ENCODE data around the gene LRTM2. TPM values are rescaled to one million over a fixed set of nuclear protein-coding genes. Genes with fewer than 3 reads are reported as not detected.

LRTM2 gene
- total RNA-seq, 1 donor from 2014 or later = not detected

DNA sequence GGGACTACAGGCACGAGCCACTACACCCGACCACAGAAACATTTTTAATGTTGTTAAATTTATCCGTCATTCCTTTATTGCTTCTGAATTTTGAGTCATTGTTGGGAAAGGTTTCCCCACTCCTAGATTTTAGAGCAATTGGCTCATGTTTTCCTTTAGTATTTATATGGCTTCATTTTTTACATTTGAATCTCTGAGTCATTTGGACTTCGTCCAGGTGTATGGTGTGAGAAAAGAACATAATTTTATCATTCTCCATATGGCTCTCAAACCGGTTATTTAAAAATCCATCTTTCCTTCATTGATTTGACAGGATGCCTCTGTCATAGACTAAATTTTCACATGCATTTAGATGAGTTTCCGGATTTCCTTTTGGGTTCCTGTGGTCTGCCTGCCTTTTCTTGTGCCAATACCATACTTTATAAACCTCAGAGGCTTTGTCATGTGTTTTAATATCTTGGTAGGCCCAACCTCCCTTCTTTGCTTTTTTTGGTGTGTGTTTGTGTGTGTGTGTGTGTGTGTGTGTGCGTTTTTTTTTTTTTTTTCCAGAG, 30.9 kb downstream of the LRTM2 start:
- Histone ChIP-seq H3K27me3 (no peaks in the 10 kb centered on the region), H3K36me3 (no peaks in the 10 kb centered on the region), H3K27ac (no peak overlapping the region), H3K4me3 (no peak overlapping the region), H3K9me3 (peaks cover 10% of the 10 kb centered on the region), H3K4me1 (no peaks in the 10 kb centered on the region)
- intact Hi-C loops (cut with DNase I) = no loop called here
- TF ChIP-seq POLR2A (IDR thresholded peaks at IDR 0.05) = no peak
- no peak for TF ChIP-seq POLR2AphosphoS5 (IDR thresholded peaks at IDR 0.05; ENCODE audit: insufficient read depth in 1 of 2, low read depth in 1 of 2)
- TF ChIP-seq, protein P1, sequence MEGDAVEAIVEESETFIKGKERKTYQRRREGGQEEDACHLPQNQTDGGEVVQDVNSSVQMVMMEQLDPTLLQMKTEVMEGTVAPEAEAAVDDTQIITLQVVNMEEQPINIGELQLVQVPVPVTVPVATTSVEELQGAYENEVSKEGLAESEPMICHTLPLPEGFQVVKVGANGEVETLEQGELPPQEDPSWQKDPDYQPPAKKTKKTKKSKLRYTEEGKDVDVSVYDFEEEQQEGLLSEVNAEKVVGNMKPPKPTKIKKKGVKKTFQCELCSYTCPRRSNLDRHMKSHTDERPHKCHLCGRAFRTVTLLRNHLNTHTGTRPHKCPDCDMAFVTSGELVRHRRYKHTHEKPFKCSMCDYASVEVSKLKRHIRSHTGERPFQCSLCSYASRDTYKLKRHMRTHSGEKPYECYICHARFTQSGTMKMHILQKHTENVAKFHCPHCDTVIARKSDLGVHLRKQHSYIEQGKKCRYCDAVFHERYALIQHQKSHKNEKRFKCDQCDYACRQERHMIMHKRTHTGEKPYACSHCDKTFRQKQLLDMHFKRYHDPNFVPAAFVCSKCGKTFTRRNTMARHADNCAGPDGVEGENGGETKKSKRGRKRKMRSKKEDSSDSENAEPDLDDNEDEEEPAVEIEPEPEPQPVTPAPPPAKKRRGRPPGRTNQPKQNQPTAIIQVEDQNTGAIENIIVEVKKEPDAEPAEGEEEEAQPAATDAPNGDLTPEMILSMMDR (IDR thresholded peaks at IDR 0.05) = no peak
- DNase-seq (ENCODE audit: extremely low spot score in 2 of 2) = no peak

DNA sequence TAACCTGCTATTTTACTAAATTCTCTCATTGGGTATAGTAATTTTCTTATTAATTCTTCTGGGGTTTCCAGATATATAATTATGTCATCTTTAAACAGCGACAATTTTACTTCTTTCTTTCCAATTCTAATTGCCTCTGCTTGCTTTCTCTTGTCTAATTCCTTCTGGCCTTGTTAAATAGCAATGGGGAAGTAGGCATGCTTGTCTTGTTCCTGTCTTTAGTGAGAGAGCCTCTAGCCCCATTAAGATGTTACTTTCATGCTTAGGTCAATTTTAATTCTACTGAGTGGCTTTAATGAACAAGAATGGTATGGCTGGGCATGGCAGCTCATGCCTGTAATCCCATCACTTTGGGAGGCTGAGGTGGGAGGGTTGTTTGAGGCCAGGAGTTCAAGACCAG, 31.7 kb downstream of the LRTM2 start:
- no peak for DNase-seq (ENCODE audit: extremely low spot score in 2 of 2)
- intact Hi-C loops (cut with DNase I) = no loop called here

DNA sequence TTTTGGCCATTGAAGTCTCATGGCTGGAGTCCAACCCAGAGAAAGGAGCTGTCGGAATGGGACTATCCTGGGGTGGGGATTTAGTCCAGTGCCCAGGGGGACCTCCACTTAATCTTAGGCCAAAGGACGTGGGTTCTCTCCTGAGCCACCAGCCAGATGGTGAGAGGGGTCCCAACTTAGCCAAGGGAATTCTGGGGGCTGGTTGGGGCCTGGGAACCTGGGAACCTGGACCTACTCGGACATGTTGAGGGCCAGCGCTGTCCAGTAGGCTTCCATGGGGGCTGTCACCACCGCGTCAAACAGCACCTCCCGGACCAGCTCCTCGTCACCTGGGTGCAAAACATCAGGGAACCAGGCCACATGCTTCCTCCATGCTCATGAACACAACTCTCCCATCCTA, 33.4 kb downstream of the LRTM2 start:
- no peak overlapping the region for H3K27ac ChIP-seq
- no peaks in the 10 kb centered on the region for H3K4me1 ChIP-seq
- no peaks in the 10 kb centered on the region for H3K36me3 ChIP-seq
- no peak for DNase-seq (ENCODE audit: extremely low spot score in 2 of 2)
- H3K9me3 ChIP-seq = peaks cover 10% of the 10 kb centered on the region
- H3K4me3 ChIP-seq = no peak overlapping the region
- TF ChIP-seq POLR2A (IDR thresholded peaks at IDR 0.05) = no peak
- TF ChIP-seq, protein P1 (IDR thresholded peaks at IDR 0.05) = no peak
- TF ChIP-seq POLR2AphosphoS5 (IDR thresholded peaks at IDR 0.05; ENCODE audit: insufficient read depth in 1 of 2, low read depth in 1 of 2) = no peak
- H3K27me3 ChIP-seq = no peaks in the 10 kb centered on the region
- intact Hi-C loops (cut with DNase I) = no loop called here

More for the DNA sequence above, 31.7 kb downstream of the LRTM2 start:
- Histone ChIP-seq H3K36me3 (no peaks in the 10 kb centered on the region), H3K27ac (no peak overlapping the region), H3K9me3 (peaks cover 10% of the 10 kb centered on the region), H3K27me3 (no peaks in the 10 kb centered on the region), H3K4me3 (no peak overlapping the region), H3K4me1 (no peaks in the 10 kb centered on the region)
- no peak for TF ChIP-seq POLR2AphosphoS5 (IDR thresholded peaks at IDR 0.05; ENCODE audit: insufficient read depth in 1 of 2, low read depth in 1 of 2)
- TF ChIP-seq POLR2A (IDR thresholded peaks at IDR 0.05) = no peak
- TF ChIP-seq, protein P1 (IDR thresholded peaks at IDR 0.05) = no peak

DNA sequence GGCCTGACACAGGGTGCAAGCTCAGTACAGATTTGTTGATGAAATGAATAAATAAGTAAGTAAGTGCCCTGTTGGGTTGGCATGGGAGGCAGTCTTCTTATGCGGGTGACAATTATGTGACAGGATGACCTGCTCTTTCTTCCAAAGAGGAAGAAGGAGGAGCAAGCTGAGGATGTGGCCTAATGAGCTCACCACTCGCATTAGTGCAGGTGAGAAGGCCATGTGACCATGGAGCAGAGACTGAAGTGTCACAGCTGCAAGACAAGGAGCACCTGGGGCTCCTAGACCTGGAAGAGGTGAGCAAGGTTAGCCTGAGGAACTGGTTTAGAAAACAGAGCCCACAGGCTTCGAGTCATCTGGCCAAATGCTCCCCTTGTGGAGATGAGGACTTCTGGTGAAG, 34.9 kb downstream of the LRTM2 start:
- Histone ChIP-seq H3K4me1 (no peaks in the 10 kb centered on the region), H3K27ac (no peak overlapping the region), H3K4me3 (no peak overlapping the region), H3K27me3 (no peaks in the 10 kb centered on the region), H3K9me3 (peaks cover 10% of the 10 kb centered on the region), H3K36me3 (no peaks in the 10 kb centered on the region)
- TF ChIP-seq POLR2AphosphoS5 (IDR thresholded peaks at IDR 0.05; ENCODE audit: insufficient read depth in 1 of 2, low read depth in 1 of 2) (no peak), POLR2A (IDR thresholded peaks at IDR 0.05) (no peak)
- TF ChIP-seq, protein P1 (IDR thresholded peaks at IDR 0.05) = no peak
- intact Hi-C loops (cut with DNase I) = no loop called here
- DNase-seq (ENCODE audit: extremely low spot score in 2 of 2) = no peak

DNA sequence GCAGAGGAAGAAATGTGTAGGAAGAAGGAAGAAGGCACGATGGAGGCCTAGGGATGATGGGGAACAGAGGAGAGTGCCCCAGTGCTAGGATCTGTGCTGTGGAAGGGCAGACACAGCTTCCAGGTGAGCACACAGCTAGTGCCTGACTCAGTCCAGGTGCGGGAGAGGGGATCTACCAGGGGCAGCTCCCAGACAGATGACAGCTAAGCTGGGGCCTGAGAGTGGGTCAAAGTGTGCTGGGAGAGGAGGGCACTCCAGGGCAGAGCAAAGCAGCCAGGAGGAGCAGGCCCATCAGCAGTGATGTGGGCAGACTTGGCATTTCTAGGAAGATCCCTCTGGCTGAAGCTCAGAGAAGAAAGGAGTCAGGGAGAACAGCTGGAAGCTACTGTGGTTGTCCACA, 36.7 kb downstream of the LRTM2 start:
- Histone ChIP-seq H3K4me3 (no peak overlapping the region), H3K4me1 (no peaks in the 10 kb centered on the region), H3K36me3 (no peaks in the 10 kb centered on the region), H3K9me3 (peaks cover 10% of the 10 kb centered on the region), H3K27ac (no peak overlapping the region), H3K27me3 (no peaks in the 10 kb centered on the region)
- no peak for TF ChIP-seq POLR2A (IDR thresholded peaks at IDR 0.05)
- no peak for TF ChIP-seq POLR2AphosphoS5 (IDR thresholded peaks at IDR 0.05; ENCODE audit: insufficient read depth in 1 of 2, low read depth in 1 of 2)
- TF ChIP-seq, protein P1 (IDR thresholded peaks at IDR 0.05) = no peak
- intact Hi-C loops (cut with DNase I) = no loop called here
- DNase-seq (ENCODE audit: extremely low spot score in 2 of 2) = no peak

All from vagina (tissue), 2 donors.